GM21515 (cell line): ENCODE measurements around the gene NPAS3.
"Not testable (repeated sequence)": the region's sequence is repeated elsewhere in the genome, so short reads cannot be mapped to it uniquely, and the experiment has no call there.

Experiments used
- ATAC-seq: cut with Tn5 transposase; IDR thresholded peaks from one replicate; pipeline ENCODE4 v1.9.1; 2021; ENCODE audit not compliant: unreplicated experiment

Gene NPAS3

DNA sequence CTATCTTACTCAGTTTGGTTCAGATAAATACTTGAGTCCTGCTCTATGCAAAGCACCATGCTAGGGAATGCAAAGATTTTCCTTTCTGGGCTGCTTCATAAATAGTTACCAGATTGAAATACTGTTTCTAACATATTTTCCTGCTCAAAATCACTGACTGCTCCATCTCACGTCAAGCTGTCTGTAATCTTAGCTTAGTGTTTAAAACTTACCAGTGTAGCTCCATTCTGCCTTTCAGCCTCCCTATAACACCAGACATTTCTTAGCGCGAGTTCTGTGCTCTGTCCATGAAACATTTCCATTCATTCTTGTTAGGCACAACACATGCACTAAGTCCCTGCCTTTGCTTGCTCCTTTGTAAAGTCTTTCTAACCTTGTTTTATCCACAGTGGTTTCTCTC lies 129.4 kb downstream of the NPAS3 start:
- ATAC-seq, result no peak

DNA sequence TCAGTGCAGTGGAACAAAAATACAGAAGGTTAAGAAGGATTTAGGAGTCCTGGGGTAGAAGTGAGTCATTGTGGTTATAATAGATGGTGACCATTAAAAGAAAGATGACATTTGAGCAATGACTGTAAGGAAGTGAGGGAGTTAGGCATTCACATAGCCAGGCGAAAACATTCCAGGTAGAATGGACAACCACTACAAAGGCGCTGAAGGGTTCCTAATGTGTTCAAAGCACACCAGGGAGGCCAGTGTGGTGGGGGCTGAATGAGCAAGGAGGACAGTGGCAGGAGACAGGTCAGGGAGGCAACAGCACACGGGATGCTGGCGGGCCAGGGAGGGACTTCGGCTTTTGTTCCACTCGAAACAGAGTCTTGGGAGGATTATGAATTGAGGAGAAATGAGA lies 129.9 kb downstream of the NPAS3 start:
- no peak for ATAC-seq

DNA sequence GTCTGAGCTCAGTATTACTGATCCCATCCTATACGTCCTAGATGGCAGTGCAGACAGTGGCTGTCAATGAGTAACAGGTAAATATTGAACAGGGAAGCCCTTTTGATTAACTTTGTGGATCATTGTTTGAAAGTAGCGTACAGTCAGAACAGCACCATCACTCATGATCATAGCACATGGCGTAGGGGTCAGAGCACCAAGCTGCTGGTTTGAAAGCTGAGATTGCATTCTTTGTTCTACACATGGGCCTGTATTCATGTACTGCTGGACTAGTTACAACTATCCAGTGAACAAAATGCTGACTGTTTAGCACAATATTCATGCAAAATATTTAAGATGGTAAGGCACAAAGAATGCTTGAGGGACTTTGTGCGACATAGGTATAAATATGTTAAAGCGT lies 131.8 kb downstream of the NPAS3 start:
- no peak for ATAC-seq

DNA sequence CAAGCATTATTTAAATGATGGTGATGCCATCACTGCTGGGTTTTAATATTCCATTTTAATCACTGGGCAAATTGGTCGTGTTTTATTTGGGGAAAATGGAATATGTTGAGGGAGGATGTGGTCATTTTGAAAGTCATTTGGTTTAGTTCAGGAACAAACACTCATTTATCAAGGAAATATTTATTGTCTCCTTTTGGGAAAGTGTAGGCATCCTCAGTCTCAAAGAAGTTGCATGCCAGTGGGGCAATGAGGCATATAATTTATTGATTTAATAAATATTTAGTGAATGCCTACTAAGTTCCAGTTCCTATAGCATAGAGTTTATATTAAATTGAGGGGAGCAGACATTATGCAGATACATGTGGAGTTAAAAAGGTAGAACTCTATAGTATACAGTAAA lies 134.3 kb downstream of the NPAS3 start:
- ATAC-seq, result no peak

DNA sequence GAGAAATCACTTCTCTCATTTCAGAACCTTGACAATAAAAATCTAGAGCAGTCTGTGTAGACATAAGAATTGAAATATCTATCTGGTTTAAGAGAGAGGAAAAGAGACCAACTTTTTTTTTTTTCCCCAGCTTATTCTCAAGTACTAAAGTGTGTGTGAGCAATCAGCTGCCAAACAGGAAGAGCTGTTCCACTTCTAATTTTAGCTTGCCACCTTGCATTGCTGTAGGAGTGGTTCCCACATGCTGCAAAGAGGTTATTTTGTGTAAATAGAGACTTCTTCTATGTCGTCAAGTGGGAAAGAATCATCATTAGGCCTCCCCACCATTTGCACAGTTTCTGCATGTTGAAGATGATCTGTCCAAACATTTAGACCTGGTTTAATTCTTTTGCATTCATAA lies 142.6 kb downstream of the NPAS3 start:
- ATAC-seq, result no peak

DNA sequence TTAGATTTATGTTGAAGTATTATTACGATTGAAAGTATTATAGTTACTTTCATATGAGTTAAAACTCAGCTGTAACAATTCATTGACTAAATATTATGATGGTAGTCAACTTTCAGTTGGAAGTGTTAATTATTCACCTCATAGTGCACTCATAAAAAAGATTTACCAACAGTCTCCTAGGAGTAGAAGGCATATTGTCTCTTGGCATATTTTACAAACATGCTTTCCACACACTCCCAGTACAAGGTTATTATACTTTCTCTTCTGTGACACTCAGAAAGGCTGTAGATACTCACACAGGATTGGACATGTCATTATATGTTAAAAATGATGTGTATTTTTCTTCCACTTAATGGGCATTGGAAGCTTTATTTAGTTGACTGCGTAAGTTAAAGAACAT lies 147.1 kb downstream of the NPAS3 start:
- ATAC-seq, result no peak

DNA sequence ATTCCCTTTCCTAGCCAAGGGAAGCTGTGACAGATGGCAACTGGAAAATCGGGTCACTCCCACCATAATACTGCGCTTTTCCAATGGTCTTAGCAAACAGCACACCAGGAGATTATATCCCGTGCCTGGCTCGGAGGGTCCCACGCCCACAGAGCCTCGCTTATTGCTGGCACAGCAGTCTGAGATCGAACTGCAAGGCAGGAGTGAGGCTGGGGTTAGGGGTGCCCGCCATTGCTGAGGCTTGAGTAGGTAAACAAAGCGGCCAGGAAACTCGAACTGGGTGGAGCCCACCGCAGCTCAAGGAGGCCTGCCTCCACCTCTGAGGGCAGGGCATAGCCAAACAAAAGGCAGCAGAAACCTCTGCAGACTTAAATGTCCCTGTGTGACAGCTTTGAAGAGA lies 149.6 kb downstream of the NPAS3 start:
- not testable (repeated sequence) for ATAC-seq

DNA sequence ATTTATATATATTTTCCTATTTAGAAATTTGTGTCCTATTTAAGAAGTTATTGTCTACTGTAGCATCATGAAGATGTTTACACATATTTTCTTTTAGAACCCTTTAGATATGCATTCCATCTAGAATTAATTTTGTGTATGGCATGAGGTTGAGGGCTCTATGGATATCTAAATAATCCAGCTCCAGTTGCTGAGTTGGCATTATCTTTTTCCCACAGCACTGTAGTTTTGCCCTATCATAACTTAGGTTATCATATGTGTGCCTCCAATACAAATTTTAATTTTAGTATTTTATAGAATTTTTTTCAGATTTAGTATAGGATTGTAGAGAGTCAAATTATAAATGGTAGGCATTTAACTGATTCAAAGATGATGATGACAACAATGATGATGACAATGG lies 159.3 kb downstream of the NPAS3 start:
- ATAC-seq, result no peak

DNA sequence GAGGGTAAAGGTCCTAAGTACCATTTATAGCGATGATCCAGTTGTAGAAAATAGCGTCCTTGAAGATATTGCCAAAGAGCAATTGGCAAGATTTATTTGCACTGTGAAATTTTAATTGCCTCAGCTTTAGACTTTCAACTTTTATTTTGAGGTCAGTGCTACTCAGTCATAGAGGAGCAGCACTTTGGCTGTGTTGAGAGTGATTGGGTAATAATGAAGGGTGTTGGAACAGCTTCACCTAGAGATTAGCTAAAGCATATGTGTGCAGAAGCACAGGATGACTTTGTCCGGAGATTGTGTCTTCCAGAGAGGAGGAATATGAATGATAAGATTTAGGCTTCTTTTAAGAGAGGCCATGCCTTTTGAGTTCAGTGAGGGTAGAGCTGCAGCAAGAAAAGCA lies 164.8 kb downstream of the NPAS3 start:
- no peak for ATAC-seq

DNA sequence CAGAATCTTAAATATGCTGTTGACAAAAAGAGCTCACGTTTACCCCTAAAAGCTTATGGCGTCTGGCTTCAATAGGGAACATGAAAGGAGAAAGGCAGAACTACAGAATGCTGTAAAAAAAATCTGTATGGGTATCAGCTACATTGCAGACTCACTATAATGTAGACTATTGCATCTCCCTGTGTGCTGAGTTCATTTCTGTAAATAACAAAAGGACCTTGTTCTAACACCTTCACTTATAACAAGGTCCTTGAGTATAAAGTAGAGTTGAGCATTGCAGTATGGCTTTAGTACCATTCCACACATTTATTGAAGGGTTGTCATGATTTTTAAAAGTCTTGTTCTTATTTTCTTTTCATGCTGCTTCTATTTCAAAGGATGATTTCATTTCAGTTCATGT lies 165.3 kb downstream of the NPAS3 start:
- ATAC-seq, result no peak

DNA sequence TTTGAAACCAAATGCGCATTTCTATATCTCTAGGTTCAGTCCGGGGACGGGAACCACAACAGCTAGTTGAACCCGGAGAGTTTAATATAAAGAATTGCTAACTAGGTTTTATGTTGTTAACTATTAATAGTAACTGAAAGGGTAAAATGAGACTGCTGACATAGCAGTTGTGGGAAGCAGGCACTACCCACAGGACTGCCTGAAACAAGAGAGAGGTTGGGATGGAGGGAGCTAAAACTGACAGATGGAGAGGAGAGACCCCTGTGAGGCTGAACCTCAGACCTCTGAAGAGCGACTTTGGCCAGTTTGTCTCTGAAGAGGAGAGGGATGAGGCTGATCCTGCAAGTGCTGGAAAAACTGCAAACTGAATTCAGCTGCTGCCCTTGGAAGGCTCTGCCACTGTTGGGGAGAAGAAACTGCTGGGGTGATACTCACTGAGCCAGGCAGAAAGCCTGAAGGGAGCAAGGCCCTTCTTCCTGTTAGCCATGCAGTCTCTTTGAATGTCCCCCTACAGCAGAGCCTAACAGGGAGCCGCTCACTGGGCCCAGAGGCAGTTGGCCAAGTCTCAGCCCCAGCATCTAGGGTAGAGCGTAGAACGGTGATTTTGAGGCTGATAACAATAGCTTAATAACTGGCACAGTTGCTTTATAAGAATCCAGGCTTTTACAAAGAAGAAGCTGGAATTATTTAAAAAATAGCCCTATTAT lies 172.2 kb downstream of the NPAS3 start:
- no peak for ATAC-seq

DNA sequence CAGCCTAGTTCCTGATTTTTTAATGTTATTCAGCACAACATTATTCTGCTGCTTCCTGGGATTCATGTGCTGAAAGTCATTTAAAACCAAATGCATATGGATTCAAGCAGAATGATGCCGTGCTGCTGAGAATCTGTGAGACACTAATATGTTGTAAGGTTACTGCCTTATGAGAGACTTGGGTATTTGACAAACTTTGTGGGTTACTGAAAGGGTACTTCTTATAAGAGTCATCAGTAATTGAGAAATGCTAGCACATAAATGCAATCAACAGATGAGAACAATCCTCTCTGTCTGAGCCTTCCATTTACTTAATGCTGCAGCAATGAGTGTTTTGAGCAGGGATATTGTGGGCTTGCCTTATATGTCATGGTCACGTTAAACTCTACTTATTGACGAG lies 175.7 kb downstream of the NPAS3 start:
- ATAC-seq, result no peak

DNA sequence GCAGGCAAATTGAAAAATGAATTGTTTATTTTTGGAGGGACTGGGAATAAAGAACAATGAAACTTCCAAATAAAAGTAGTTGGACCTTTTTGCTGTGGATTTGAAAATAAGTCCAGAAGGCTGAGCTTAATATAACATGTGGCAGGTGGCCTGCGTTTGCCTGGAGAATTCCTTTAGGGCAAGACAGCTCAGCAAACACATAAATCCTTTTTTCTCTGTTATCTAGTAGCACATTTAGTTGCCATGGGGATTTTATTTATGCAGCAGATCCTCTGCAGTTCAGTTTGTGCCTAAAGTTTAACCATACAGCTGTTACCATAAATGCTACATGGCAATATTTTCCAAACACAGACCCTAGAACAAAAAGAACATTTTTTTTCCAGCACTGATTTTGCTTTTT lies 180.0 kb downstream of the NPAS3 start:
- ATAC-seq, result no peak

DNA sequence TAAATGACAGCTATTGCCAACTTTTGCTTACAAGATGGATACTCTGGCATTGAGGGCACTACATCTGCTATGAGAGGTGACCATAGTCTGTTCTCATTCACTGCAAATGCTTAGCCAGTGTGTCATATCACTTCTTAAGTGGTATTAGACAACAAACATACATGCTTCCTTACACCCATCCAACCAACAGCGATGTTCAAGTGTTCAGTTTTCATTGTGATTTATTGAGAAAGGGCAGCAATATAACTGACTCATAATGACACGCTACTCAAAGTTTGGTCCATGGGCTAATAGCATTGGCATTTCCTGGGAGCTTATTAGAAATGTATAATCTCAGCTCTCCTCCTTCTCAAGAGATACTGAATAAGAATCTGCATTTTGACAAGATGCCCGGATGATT lies 181.7 kb downstream of the NPAS3 start:
- ATAC-seq, result no peak

DNA sequence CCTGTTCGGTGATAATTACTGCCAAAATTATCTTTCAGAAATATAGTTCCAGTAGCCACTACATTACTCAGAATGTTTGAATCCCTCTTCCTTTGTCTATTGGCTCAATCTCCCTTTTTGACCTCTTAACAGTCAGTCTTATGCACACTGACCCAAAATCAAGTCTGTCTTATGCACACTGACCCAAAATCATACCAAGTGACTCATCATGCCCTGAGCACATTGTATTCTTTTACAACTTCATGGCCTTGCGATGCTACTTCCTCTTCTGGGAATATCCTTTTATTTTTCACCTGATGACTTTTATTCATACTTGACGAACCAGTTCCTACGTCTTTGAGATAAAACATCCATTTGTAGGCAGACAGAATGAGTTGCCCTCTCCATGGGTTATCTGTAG lies 182.3 kb downstream of the NPAS3 start:
- no peak for ATAC-seq

DNA sequence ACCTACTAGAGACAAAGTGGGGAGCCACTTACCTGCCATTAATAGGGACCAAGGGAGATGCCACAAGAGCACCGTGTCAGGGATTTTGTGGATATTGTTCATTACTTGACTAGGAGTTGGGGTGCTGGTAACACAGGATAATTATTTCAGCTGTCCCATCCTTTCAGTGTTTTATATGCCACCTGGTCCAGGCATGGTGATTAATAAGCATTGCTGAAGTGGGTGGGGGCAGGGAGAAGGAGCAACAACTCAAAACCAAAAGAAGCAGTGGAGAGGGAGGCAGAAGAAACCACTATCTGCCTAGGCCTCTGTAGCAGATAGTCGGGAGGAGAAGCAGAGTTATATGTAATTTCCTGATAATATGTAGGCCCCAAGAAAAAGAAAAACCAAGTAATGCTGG lies 184.6 kb downstream of the NPAS3 start:
- no peak for ATAC-seq

DNA sequence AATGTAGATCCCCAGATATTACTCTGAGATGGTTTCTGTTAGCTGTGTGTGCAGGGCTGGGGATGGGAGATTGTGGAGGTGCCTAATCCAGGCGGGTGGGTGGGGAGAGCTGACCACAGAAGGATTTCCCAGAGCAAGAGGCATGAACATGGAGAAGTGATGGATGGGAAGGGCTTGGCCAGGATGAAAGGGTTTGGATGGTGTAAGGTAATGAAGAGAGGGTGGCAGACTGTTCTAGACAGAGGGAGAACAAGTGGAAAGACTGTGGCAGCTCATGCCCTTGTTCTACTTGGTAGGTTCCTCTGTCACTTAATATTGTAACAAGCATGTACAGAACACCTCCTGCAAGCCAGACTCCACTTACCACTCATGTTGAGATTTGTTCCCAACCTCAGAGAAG lies 187.8 kb downstream of the NPAS3 start:
- no peak for ATAC-seq

DNA sequence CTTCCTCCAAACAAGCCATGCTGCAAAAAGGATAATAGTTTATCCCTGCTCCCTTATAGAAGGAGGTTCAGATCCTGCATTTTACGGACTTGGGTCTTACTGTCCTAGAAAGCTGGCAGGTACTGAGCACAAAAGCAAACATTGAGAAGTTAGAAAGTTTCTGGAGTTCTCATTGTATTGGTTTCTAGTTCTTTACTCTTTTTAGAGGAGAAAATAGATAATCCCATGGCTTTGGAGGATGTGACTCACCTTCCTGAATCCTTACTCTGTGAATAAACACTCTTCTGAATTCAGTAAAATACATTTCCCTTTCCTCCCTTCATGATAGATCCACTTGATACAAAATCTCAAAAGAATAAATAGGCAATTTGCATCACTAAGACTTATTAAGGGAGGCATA lies 188.9 kb downstream of the NPAS3 start:
- ATAC-seq, result no peak

DNA sequence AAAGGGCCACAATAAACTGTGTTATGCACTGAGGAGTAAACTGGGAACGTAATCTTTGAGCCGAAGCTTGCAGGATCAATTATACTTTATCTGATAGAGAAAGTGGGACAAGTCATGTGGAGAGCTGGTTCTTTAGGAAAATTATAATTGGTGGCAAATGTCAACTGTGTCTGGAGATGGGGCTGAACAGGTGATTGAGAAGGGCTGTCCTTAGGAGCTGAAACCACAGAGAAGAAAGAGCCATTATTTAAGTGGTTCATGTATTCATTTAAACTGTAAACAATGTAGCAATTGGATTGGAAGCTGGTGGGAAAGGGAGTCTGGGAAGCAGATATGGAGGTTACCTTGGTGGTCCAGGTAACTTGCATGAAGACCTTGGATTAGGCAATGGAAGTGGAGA lies 193.1 kb downstream of the NPAS3 start:
- ATAC-seq, result no peak

DNA sequence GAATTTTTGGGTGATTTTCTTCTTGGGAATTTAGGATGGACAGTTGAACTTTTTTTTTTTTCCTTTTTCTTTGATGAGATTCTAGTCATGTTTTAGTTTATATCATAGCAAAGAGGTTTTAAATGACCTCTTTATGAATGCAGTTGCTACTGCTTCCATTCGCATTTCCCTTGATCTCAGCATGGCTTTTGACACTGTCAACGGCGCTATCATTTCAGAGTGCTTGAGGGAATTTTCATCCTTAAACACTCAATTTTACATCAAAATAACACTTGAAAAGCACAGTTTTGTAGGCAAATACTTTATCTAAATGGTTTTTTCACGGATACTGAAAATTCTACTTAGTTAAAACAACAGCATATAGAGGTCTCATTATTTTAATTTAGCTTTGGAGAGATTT lies 195.5 kb downstream of the NPAS3 start:
- ATAC-seq, result no peak

DNA sequence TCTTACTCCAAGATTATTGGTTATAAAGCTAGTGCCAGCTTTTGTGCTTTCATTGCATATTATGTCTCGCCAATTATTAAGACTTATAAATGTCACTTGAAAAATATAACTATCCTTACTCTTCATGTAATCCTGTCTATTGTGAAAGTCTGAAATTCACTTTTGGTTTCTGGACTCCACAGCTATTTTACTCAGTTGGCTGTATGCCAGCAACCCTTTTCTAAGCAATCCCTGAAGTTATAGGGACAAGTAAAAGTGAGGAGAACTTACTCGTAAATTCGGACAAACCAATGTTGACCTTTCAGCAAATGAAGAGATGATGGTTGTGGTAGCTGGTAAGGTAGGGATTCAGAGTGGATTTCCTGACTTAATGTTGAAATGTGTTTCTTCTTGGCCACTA lies 196.3 kb downstream of the NPAS3 start:
- no peak for ATAC-seq

DNA sequence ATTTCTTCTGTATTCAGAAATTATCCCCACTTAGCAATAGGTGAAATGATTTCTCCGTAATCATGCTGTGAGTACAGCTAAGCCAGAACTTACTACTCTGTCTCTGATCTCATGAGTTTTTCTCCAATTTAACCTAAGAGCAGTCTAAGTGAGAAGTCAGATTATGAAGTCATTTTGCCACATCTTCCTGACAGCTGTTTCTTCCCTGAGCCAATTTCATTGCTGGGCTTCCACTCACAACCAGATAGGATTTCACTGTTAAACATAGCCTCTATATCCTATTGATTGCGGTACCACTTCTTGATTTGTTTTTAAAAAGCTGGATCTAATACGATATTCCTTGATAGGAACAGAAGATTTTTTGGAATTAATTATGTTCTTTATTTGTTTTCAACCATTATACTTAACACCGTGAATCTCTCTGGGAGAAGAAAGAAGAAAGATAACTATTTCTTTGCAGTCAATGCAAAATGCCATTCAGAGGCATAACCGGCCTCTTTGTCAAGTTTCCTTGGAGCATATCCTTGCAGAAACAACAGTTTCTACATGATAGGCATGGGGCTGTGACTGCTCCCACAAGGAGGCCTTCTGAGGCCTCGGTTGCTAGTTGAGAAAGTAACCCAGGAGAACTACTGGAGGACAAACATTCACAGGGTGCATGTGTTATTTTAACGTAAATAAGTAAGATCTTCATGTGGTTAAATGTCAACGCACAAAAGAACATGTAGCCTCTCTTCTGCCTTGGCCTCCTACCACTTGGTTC lies 212.2 kb downstream of the NPAS3 start:
- no peak for ATAC-seq

DNA sequence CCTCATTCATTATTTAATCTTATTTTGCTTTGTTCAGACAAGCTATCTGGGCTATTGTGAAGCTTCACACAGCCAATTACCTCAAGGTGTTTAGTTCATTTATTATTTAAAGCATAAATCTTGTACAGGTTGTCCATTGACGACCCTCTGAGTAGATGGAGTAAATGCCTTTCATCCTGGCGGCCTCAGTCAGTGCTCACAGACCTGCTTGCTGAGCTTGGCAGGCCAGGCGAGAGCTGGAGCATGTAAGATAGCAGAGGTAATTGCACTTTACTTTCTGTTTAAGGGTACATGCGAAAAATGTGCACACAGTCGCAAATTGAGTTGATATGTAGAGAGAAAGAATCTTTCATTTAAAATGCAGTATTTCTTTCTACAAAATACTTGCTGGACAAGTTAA lies 224.4 kb downstream of the NPAS3 start:
- ATAC-seq, result no peak
